WTC11 (cell line): ENCODE results near the gene GLG1.

ENCODE experiments used
- CTCF ChIP-seq: fragments of 200-600 bp; IDR thresholded peaks from 2 replicates; pipeline ENCODE4 v1.8.0; 2022; ENCODE audit warnings: antibody characterized with exemption
- GRHL2 ChIP-seq: fragments of 250-450 bp; sonication (Bioruptor Pico); IDR thresholded peaks from 2 replicates; pipeline ENCODE4 v1.8.0; 2022; ENCODE audit warnings: mild to moderate bottlenecking, moderate library complexity; ENCODE audit not compliant: insufficient replicate concordance, severe bottlenecking
- NR3C1 ChIP-seq: sonication (generic); formaldehyde crosslinking; conservative IDR thresholded peaks from 2 replicates; pipeline ENCODE4 v1.8.1; 2023; ENCODE audit warnings: low read depth, mild to moderate bottlenecking, missing genetic modification reagents
- ZNF512 ChIP-seq: sonication (generic); formaldehyde crosslinking; IDR thresholded peaks from 2 replicates; pipeline ENCODE4 v1.8.1; 2022; ENCODE audit warnings: missing genetic modification reagents, borderline replicate concordance
- TF ChIP-seq, protein P1 (sequence below): sonication (generic); formaldehyde crosslinking; IDR thresholded peaks from 2 replicates; pipeline ENCODE4 v1.8.1; 2022; ENCODE audit warnings: mild to moderate bottlenecking, missing genetic modification reagents, moderate library complexity, borderline replicate concordance
- TF ChIP-seq, protein P2 (sequence below): sonication (generic); formaldehyde crosslinking; IDR thresholded peaks from 2 replicates; pipeline ENCODE4 v1.8.0; 2023; ENCODE audit warnings: missing genetic modification reagents
- TF ChIP-seq, protein P3 (sequence below): fragments of 250-450 bp; sonication (Bioruptor Pico); IDR thresholded peaks from 2 replicates; pipeline ENCODE4 v2.1.2; 2022; ENCODE audit warnings: mild to moderate bottlenecking, moderate library complexity
- TF ChIP-seq, protein P4 (sequence below): sonication (generic); formaldehyde crosslinking; IDR thresholded peaks from 2 replicates; pipeline ENCODE4 v1.8.1; 2023; ENCODE audit warnings: mild to moderate bottlenecking, missing genetic modification reagents
- TF ChIP-seq, protein P5 (sequence below): sonication (generic); formaldehyde crosslinking; IDR thresholded peaks from 2 replicates; pipeline ENCODE4 v1.8.1; 2023; ENCODE audit warnings: mild to moderate bottlenecking, missing genetic modification reagents, moderate library complexity

GRCh38 chr16:74654536-74655050, 47.7 kb upstream of the GLG1 start:
- TF ChIP-seq NR3C1 (CRISPR knock-in tag) (no peak), ZNF512 (no peak), GRHL2 (CRISPR knock-in tag) (no peak), CTCF (no peak)
- TF ChIP-seq, protein P1, sequence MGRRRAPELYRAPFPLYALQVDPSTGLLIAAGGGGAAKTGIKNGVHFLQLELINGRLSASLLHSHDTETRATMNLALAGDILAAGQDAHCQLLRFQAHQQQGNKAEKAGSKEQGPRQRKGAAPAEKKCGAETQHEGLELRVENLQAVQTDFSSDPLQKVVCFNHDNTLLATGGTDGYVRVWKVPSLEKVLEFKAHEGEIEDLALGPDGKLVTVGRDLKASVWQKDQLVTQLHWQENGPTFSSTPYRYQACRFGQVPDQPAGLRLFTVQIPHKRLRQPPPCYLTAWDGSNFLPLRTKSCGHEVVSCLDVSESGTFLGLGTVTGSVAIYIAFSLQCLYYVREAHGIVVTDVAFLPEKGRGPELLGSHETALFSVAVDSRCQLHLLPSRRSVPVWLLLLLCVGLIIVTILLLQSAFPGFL (CRISPR knock-in tag): no peak
- TF ChIP-seq, protein P2, sequence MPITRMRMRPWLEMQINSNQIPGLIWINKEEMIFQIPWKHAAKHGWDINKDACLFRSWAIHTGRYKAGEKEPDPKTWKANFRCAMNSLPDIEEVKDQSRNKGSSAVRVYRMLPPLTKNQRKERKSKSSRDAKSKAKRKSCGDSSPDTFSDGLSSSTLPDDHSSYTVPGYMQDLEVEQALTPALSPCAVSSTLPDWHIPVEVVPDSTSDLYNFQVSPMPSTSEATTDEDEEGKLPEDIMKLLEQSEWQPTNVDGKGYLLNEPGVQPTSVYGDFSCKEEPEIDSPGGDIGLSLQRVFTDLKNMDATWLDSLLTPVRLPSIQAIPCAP (CRISPR knock-in tag): no peak
- TF ChIP-seq, protein P3, sequence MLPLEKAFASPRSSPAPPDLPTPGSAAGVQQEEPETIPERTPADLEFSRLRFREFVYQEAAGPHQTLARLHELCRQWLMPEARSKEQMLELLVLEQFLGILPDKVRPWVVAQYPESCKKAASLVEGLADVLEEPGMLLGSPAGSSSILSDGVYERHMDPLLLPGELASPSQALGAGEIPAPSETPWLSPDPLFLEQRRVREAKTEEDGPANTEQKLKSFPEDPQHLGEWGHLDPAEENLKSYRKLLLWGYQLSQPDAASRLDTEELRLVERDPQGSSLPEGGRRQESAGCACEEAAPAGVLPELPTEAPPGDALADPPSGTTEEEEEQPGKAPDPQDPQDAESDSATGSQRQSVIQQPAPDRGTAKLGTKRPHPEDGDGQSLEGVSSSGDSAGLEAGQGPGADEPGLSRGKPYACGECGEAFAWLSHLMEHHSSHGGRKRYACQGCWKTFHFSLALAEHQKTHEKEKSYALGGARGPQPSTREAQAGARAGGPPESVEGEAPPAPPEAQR (CRISPR knock-in tag): no peak
- TF ChIP-seq, protein P4, sequence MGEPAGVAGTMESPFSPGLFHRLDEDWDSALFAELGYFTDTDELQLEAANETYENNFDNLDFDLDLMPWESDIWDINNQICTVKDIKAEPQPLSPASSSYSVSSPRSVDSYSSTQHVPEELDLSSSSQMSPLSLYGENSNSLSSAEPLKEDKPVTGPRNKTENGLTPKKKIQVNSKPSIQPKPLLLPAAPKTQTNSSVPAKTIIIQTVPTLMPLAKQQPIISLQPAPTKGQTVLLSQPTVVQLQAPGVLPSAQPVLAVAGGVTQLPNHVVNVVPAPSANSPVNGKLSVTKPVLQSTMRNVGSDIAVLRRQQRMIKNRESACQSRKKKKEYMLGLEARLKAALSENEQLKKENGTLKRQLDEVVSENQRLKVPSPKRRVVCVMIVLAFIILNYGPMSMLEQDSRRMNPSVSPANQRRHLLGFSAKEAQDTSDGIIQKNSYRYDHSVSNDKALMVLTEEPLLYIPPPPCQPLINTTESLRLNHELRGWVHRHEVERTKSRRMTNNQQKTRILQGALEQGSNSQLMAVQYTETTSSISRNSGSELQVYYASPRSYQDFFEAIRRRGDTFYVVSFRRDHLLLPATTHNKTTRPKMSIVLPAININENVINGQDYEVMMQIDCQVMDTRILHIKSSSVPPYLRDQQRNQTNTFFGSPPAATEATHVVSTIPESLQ (CRISPR knock-in tag): no peak
- TF ChIP-seq, protein P5, sequence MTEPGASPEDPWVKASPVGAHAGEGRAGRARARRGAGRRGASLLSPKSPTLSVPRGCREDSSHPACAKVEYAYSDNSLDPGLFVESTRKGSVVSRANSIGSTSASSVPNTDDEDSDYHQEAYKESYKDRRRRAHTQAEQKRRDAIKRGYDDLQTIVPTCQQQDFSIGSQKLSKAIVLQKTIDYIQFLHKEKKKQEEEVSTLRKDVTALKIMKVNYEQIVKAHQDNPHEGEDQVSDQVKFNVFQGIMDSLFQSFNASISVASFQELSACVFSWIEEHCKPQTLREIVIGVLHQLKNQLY: no peak
